Liver (tissue), 9 donors: ENCODE data around the gene AQR. TPM values are rescaled to one million over a fixed set of nuclear protein-coding genes. Genes with fewer than 3 reads are reported as not detected.

Source experiments
- DNase-seq: peaks from one replicate; pipeline ENCODE4 v3.0.0-alpha.2; 2017; ENCODE audit warnings: low spot score
- H3K27ac ChIP-seq, 2 donors: one replicate each; pipeline ENCODE4 v1.7.0; 2013; ENCODE audit warnings: inconsistent platforms in 2 of 2, low read length in 2 of 2, control low read depth in 1 of 2, low read depth in 1 of 2, mild to moderate bottlenecking in 1 of 2
- H3K27me3 ChIP-seq, 4 donors: one replicate each; pipeline versions ENCODE4 v1.6.1 to v1.7.0; 2013; ENCODE audit warnings: low read length in 3 of 4, inconsistent platforms in 1 of 4, mild to moderate bottlenecking in 1 of 4, moderate library complexity in 1 of 4; ENCODE audit not compliant: control insufficient read depth in 4 of 4, insufficient read depth in 4 of 4
- H3K36me3 ChIP-seq, 4 donors: one replicate each; pipeline versions ENCODE4 v1.6.1 to v1.7.0; 2013; ENCODE audit warnings: low read length in 3 of 4, mild to moderate bottlenecking in 3 of 4, low read depth in 1 of 4, moderate library complexity in 1 of 4; ENCODE audit not compliant: control insufficient read depth in 4 of 4, insufficient read depth in 3 of 4
- H3K4me1 ChIP-seq, 4 donors: one replicate each; pipeline versions ENCODE4 v1.6.1 to v1.7.0; 2013; ENCODE audit warnings: low read length in 3 of 4, mild to moderate bottlenecking in 3 of 4, moderate library complexity in 1 of 4; ENCODE audit not compliant: control insufficient read depth in 4 of 4, insufficient read depth in 4 of 4
- H3K4me3 ChIP-seq, 3 donors: one replicate each; pipeline versions ENCODE4 v1.6.1 to v1.7.0; 2013; ENCODE audit warnings: low read length in 3 of 3, control low read depth in 1 of 3, low read depth in 1 of 3, mild to moderate bottlenecking in 1 of 3
- H3K9ac ChIP-seq, 2 donors: one replicate each; pipeline ENCODE4 v1.7.0; 2013; ENCODE audit warnings: low read length in 2 of 2, mild to moderate bottlenecking in 2 of 2, moderate library complexity in 2 of 2, control low read depth in 1 of 2, low read depth in 1 of 2
- H3K9me3 ChIP-seq, 4 donors: one replicate each; pipeline versions ENCODE4 v1.6.1 to v1.7.0; 2013; ENCODE audit warnings: low read length in 3 of 4; ENCODE audit not compliant: control insufficient read depth in 4 of 4
- ATF3 ChIP-seq: IDR thresholded peaks from 2 replicates; pipeline ENCODE4 v1.6.1; 2016; ENCODE audit warnings: antibody characterized with exemption
- CTCF ChIP-seq: fragments of 150-350 bp; IDR thresholded peaks from 2 replicates; pipeline ENCODE4 v1.5.1; 2017; ENCODE audit warnings: improper control_type of control experiment, low read depth, low read length; ENCODE audit not compliant: missing input control
- EGR1 ChIP-seq, 2 donors: IDR thresholded peaks; 2 replicates each; pipeline ENCODE4 v1.6.1; 2016 to 2018; ENCODE audit warnings: antibody characterized with exemption in 2 of 2, low read depth in 2 of 2
- FOXA2 ChIP-seq: IDR thresholded peaks from 2 replicates; pipeline ENCODE4 v1.6.1; 2016; ENCODE audit warnings: antibody characterized with exemption
- GABPA ChIP-seq, 2 donors: IDR thresholded peaks in 1 of 2; conservative IDR thresholded peaks in 1 of 2; 2 replicates each; pipeline ENCODE4 v1.6.1; 2016; ENCODE audit warnings: antibody characterized with exemption in 2 of 2, mild to moderate bottlenecking in 1 of 2, moderate library complexity in 1 of 2
- HNF4A ChIP-seq, 2 donors: conservative IDR thresholded peaks; 2 replicates each; pipeline ENCODE4 v1.6.1; 2016; ENCODE audit warnings: antibody characterized with exemption in 2 of 2, mild to moderate bottlenecking in 2 of 2
- HNF4G ChIP-seq: IDR thresholded peaks from 2 replicates; pipeline ENCODE4 v1.6.1; 2016; ENCODE audit warnings: antibody characterized with exemption
- JUND ChIP-seq, 2 donors: IDR thresholded peaks; 2 replicates each; pipeline ENCODE4 v1.6.1; 2016; ENCODE audit warnings: antibody characterized with exemption in 2 of 2
- MAX ChIP-seq: IDR thresholded peaks from 2 replicates; pipeline ENCODE4 v1.6.1; 2016; ENCODE audit warnings: antibody characterized with exemption
- NR2F2 ChIP-seq: IDR thresholded peaks from 2 replicates; pipeline ENCODE4 v1.6.1; 2016; ENCODE audit warnings: antibody characterized with exemption
- RAD21 ChIP-seq, 2 donors: IDR thresholded peaks; 2 replicates each; pipeline ENCODE4 v1.6.1; 2016; ENCODE audit warnings: antibody characterized with exemption in 2 of 2, mild to moderate bottlenecking in 2 of 2
- REST ChIP-seq: IDR thresholded peaks from 2 replicates; pipeline ENCODE4 v1.6.1; 2016; ENCODE audit warnings: antibody characterized with exemption, mild to moderate bottlenecking
- RXRA ChIP-seq, 2 donors: IDR thresholded peaks; 2 replicates each; pipeline ENCODE4 v1.6.1; 2017 to 2018; ENCODE audit warnings: antibody characterized with exemption in 2 of 2, mild to moderate bottlenecking in 1 of 2
- SP1 ChIP-seq: IDR thresholded peaks from 2 replicates; pipeline ENCODE4 v1.6.1; 2018; ENCODE audit warnings: antibody characterized with exemption, mild to moderate bottlenecking
- TAF1 ChIP-seq: conservative IDR thresholded peaks from 2 replicates; pipeline ENCODE4 v1.6.1; 2016; ENCODE audit warnings: antibody characterized with exemption, mild to moderate bottlenecking
- YY1 ChIP-seq: IDR thresholded peaks from 2 replicates; pipeline ENCODE4 v1.6.1; 2016; ENCODE audit warnings: antibody characterized with exemption, mild to moderate bottlenecking
- ZBTB33 ChIP-seq: IDR thresholded peaks from 2 replicates; pipeline ENCODE4 v1.6.1; 2016; ENCODE audit warnings: antibody characterized with exemption
- WGBS: extraction: QIAGEN DNeasy Blood & Tissue Kit; methylation state at CpG from one replicate; pipeline ENCODE4 v1.1.7; 2013; 5-methylcytosine and 5-hydroxymethylcytosine counted together
- polyA plus RNA-seq, 2 donors: library from polyadenylated mRNA; stranded (reverse) in 1 of 2; unstranded in 1 of 2; fragments of 200-250 nt in 1 of 2; fragments of >200 nt in 1 of 2; fragmentation: Nextera tagmentation in 1 of 2; extraction: Ambion mirVana in 1 of 2; gene quantifications; one replicate each; pipeline versions ENCODE4 v1.2.1 to v1.2.3, GENCODE V29; 2013 to 2015
- total RNA-seq, 2 donors: library from RNA; depleted of rRNA; stranded (reverse); fragments of >200 nt; gene quantifications; one replicate each; pipeline ENCODE4 v1.2.3, GENCODE V29; 2014
- donor health status: healthy.
- donor health status: healthy.
- donor health status: healthy.
- donor health status: healthy.
- donor health status: healthy.

The AQR gene
- total and polyA plus RNA-seq, 4 donors, result 3.4 to 14.3 (median 8.7) TPM

- no peak overlapping the region for H3K4me3 ChIP-seq
- no peak overlapping the region for H3K27ac ChIP-seq
- H3K9ac ChIP-seq, result no peak overlapping the region
- TF ChIP-seq REST (no peak), SP1 (no peak), JUND (IDR thresholded peaks at IDR 0.05) (no peak), ATF3 (no peak), ZBTB33 (no peak), TAF1 (no peak), GABPA (IDR thresholded peaks at IDR 0.05 in 1 of 2, conservative IDR thresholded peaks at IDR 0.05 in 1 of 2) (no peak), RAD21 (IDR thresholded peaks at IDR 0.05) (no peak), RXRA (IDR thresholded peaks at IDR 0.05) (no peak), FOXA2 (no peak), HNF4G (no peak), HNF4A (conservative IDR thresholded peaks at IDR 0.05) (no peak), MAX (no peak), YY1 (no peak), NR2F2 (no peak), EGR1 (IDR thresholded peaks at IDR 0.05; ENCODE audit: low read depth in 2 of 2) (no peak)
- H3K36me3 ChIP-seq, result no peaks in the 10 kb centered on the region
- no peak for DNase-seq
- no peaks in the 10 kb centered on the region for H3K27me3 ChIP-seq
- no peaks in the 10 kb centered on the region for H3K4me1 ChIP-seq
- H3K9me3 ChIP-seq, result no peaks in the 10 kb centered on the region
These were observed 128.2 kb downstream of the AQR start for GRCh38 chr15:34841262-34841725.

GRCh38 chr15:34838282-34838681 lies 131.3 kb downstream of the AQR start:
- H3K4me1 ChIP-seq, result no peaks in the 10 kb centered on the region
- no peak for TF ChIP-seq NR2F2
- no peak for TF ChIP-seq REST
- TF ChIP-seq FOXA2, result no peak
- no peak for TF ChIP-seq JUND (IDR thresholded peaks at IDR 0.05)
- no peak for TF ChIP-seq SP1
- TF ChIP-seq RAD21 (IDR thresholded peaks at IDR 0.05), result no peak
- no peak for TF ChIP-seq CTCF
- TF ChIP-seq TAF1, result no peak
- no peak for TF ChIP-seq YY1
- no peak for TF ChIP-seq EGR1 (IDR thresholded peaks at IDR 0.05; ENCODE audit: low read depth in 2 of 2)
- no peak for TF ChIP-seq ATF3
- no peak for TF ChIP-seq ZBTB33
- TF ChIP-seq HNF4G, result no peak
- no peak for TF ChIP-seq HNF4A (conservative IDR thresholded peaks at IDR 0.05)
- DNase-seq, result no peak
- H3K27ac ChIP-seq, result no peak overlapping the region
- 95% methylated on average over 3 of the region's 3 CpGs for WGBS
- no peaks in the 10 kb centered on the region for H3K27me3 ChIP-seq
- no peaks in the 10 kb centered on the region for H3K36me3 ChIP-seq
- H3K4me3 ChIP-seq, result no peak overlapping the region
- H3K9me3 ChIP-seq, result no peaks in the 10 kb centered on the region
- H3K9ac ChIP-seq, result no peak overlapping the region
